ENCODE measurements around the gene CFAP299.

CFAP299 gene

DNA sequence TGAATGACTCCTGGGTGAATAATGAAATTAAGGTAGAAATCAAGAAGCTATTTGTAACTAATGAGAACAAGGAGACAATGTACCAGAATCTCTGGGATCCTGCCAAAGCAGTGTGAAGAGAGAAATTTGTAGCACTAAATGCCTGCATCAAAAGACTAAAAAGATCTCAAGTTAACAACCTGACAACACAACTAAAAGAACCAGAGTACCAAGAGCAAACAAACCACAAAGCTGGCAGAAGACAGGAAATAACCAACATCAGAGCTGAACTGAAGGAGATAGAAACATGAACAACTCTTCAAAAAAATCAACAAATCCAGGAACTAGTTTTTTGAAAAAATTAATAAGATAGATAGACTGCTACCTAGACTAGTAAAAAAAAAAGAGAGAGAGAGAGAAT lies 8.4 kb downstream of the CFAP299 start:
- TF ChIP-seq POU2F2 (IDR thresholded peaks at IDR 0.05; ENCODE audit: low read depth, low read length) (no peak), TAF1 (IDR thresholded peaks at IDR 0.05; ENCODE audit: low read depth, low read length) (no peak), POLR2A (IDR thresholded peaks at IDR 0.05; ENCODE audit: low read depth, low read length) (no peak), SPI1 (IDR thresholded peaks at IDR 0.05; ENCODE audit: low read depth, low read length) (no peak), PAX5 (IDR thresholded peaks at IDR 0.05; ENCODE audit: insufficient read depth, low read length, severe bottlenecking) (no peak), POLR2AphosphoS5 (IDR thresholded peaks at IDR 0.05; ENCODE audit: low read depth, low read length) (no peak)
- FAIRE-seq (no peak), DNase-seq (ENCODE audit: insufficient read length, low spot score) (no peak)

DNA sequence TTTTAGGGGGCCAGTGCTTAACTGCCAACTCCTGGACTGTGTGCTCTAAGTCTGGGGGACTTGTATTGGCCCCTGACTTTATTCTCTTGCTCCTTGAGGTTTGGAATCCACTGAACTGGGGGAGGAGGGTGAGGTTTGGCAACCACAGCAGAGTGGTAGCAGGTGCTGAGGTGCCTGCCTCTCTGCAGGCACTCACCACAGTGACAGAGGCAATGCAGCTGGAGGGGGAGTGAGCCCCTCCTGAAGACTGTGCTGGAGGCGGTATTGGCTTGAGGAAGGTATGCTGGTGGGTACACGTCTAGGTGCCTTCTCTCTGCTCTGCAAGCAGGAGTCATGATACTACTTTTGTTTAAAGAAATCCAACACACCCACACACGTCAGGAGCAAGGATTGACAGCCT lies 24.6 kb downstream of the CFAP299 start:
- FAIRE-seq (no peak), DNase-seq (ENCODE audit: insufficient read length, low spot score) (no peak)
- no peak for TF ChIP-seq PAX5 (IDR thresholded peaks at IDR 0.05; ENCODE audit: insufficient read depth, low read length, severe bottlenecking)
- no peak for TF ChIP-seq POLR2AphosphoS5 (IDR thresholded peaks at IDR 0.05; ENCODE audit: low read depth, low read length)
- TF ChIP-seq TAF1 (IDR thresholded peaks at IDR 0.05; ENCODE audit: low read depth, low read length): no peak
- TF ChIP-seq SPI1 (IDR thresholded peaks at IDR 0.05; ENCODE audit: low read depth, low read length): no peak
- no peak for TF ChIP-seq POU2F2 (IDR thresholded peaks at IDR 0.05; ENCODE audit: low read depth, low read length)
- no peak for TF ChIP-seq POLR2A (IDR thresholded peaks at IDR 0.05; ENCODE audit: low read depth, low read length)

DNA sequence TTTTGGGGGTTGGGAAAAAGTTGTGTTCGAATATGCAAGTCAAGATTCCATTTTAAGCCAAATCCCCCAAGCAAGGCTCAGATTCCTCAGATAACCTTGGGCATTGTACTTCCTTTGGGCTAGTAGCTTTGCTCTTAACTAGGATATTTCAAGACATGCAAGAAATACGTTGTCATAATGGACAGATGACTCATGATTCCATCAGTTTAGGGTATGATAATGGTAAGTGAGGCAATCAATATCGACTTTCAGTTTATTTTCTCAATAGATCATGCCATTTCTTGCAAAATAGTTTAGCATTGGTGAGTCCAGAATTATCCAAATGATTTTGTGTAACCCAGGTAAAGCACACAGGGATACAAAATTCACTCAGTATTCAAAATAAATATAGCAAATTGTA lies 25.4 kb downstream of the CFAP299 start:
- TF ChIP-seq POLR2AphosphoS5 (IDR thresholded peaks at IDR 0.05; ENCODE audit: low read depth, low read length) (no peak), TAF1 (IDR thresholded peaks at IDR 0.05; ENCODE audit: low read depth, low read length) (no peak), POU2F2 (IDR thresholded peaks at IDR 0.05; ENCODE audit: low read depth, low read length) (no peak), POLR2A (IDR thresholded peaks at IDR 0.05; ENCODE audit: low read depth, low read length) (no peak), SPI1 (IDR thresholded peaks at IDR 0.05; ENCODE audit: low read depth, low read length) (no peak), PAX5 (IDR thresholded peaks at IDR 0.05; ENCODE audit: insufficient read depth, low read length, severe bottlenecking) (no peak)
- DNase-seq (ENCODE audit: insufficient read length, low spot score) (no peak), FAIRE-seq (no peak)

DNA sequence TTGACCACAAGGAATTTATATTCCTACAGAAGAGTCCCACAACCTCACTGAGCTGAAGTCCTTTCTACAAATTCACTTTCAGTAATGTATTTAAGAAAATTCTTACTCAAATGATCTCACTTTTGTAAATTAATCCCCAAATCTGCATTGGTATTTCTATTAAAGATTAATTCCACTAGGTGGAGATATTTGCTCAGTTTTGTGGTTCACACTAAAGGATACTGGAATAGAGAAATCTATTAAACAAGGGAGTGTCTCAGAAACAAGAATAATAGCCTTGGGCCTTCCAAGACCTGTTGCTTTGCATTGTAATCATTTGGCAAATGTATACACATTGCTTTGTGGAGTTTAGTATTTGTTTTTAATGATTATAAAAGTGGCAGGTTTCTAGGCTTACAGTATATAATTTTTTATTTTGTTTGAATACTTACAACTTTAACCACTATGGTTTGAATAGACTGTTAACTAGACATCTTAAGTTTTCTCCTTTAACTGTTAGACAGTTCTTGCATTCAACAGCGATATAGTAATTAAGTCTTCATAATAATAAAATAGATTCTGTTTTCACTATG lies 25.9 kb downstream of the CFAP299 start:
- no peak for DNase-seq (ENCODE audit: insufficient read length, low spot score)
- no peak for FAIRE-seq
- TF ChIP-seq POLR2A (IDR thresholded peaks at IDR 0.05; ENCODE audit: low read depth, low read length): no peak
- no peak for TF ChIP-seq PAX5 (IDR thresholded peaks at IDR 0.05; ENCODE audit: insufficient read depth, low read length, severe bottlenecking)
- TF ChIP-seq TAF1 (IDR thresholded peaks at IDR 0.05; ENCODE audit: low read depth, low read length): no peak
- no peak for TF ChIP-seq POLR2AphosphoS5 (IDR thresholded peaks at IDR 0.05; ENCODE audit: low read depth, low read length)
- no peak for TF ChIP-seq POU2F2 (IDR thresholded peaks at IDR 0.05; ENCODE audit: low read depth, low read length)
- TF ChIP-seq SPI1 (IDR thresholded peaks at IDR 0.05; ENCODE audit: low read depth, low read length): no peak

DNA sequence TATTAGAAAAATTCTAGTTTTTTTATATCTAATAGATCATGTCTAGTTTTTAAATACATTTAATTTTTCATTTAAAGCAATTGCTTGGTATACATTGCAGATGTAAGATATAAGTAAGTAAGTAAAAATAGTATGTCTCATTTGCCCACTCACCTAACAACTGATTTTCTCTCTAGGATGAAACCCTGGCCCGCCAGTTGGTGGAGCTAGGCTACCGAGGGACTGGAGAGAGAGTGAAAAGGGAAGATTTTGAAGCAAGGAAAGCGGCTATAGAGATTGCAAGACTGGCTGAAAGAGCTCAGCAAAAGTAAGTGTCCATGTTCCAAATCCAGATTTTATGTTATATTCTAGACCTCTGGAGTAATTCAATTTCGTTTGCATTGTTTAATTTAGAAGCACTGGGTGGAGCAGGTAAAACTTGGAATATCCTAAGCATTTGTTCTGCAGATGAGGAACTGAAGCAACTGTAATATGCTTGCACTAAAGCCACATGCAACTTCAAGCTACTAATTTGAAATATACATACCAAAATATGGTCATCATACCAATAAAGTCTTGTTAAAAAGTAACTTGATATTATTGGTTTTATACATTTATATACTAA lies 27.1 kb downstream of the CFAP299 start:
- FAIRE-seq: peak; percentile 45
- peak; percentile 30 for DNase-seq (ENCODE audit: insufficient read length, low spot score)

DNA sequence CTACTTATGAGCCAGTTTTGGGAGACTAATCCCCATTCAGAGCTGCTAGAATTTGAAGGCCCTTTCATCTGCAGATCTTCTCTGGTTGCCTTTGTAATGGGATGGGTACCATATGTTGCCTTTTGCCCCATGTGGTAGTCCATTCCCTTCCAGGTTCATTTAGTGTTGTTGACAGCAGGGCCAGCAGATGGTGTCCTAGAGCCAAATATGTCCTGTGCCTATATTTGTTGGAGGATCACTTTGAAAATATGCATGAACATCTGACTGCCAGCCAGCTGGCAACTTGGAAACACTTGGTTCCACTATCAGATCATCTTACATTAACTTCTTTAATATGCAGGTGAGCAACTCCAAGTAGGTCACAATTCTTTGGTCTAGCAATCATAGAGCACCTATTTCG lies 30.4 kb downstream of the CFAP299 start:
- peak; percentile 94 for FAIRE-seq
- DNase-seq (ENCODE audit: insufficient read length, low spot score): no peak
- no peak for TF ChIP-seq TAF1 (IDR thresholded peaks at IDR 0.05; ENCODE audit: low read depth, low read length)
- TF ChIP-seq SPI1 (IDR thresholded peaks at IDR 0.05; ENCODE audit: low read depth, low read length): no peak
- no peak for TF ChIP-seq POLR2A (IDR thresholded peaks at IDR 0.05; ENCODE audit: low read depth, low read length)
- no peak for TF ChIP-seq PAX5 (IDR thresholded peaks at IDR 0.05; ENCODE audit: insufficient read depth, low read length, severe bottlenecking)
- TF ChIP-seq POU2F2 (IDR thresholded peaks at IDR 0.05; ENCODE audit: low read depth, low read length): no peak
- no peak for TF ChIP-seq POLR2AphosphoS5 (IDR thresholded peaks at IDR 0.05; ENCODE audit: low read depth, low read length)

More for the DNA sequence above, 27.1 kb downstream of the CFAP299 start:
- TF ChIP-seq SPI1 (IDR thresholded peaks at IDR 0.05; ENCODE audit: low read depth, low read length): 0 out of 2 replicates have a peak, but pooled peaks have one; percentile 23
- TF ChIP-seq POLR2AphosphoS5 (IDR thresholded peaks at IDR 0.05; ENCODE audit: low read depth, low read length): no peak

DNA sequence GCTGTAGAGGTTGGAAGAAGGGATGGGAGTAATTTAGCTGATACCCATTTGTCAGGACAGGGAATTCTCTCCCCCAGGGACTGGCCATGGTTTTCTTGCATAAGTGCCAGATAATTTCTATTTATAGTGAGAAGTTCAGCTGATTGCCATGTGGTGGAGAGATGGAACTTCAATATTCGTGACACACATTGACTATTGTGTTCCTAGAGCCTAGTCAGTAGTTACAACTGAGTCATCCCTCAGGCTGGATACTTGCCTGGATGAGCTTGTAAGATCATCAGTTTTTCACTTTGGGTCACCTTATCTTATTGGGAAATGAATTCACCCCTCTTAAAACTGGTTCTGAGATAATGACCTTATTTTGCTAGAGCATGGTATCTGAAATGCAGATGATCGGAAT lies 32.2 kb downstream of the CFAP299 start:
- FAIRE-seq (no peak), DNase-seq (ENCODE audit: insufficient read length, low spot score) (no peak)
- TF ChIP-seq TAF1 (IDR thresholded peaks at IDR 0.05; ENCODE audit: low read depth, low read length): no peak

DNA sequence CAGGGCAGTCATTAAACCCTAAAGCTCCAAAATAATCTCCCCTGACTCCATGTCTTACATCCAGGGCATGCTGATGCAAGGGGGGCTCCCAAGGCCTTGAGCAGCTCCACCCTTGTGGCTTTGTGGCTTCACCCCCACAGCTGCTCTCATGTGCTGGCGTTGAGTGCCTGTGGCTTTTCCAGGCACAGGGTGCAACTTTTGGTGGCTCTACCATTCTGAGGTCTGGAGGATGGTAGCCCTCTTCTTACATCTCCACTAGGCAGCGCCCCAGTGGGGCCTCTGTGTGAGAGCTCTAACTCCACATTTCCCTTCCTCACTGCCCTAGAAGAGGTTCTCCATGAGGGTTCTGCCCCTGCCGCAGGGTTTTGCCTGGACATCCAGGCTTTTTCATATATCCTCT lies 35.1 kb downstream of the CFAP299 start:
- FAIRE-seq: no peak
- no peak for TF ChIP-seq POLR2AphosphoS5 (IDR thresholded peaks at IDR 0.05; ENCODE audit: low read depth, low read length)
- TF ChIP-seq TAF1 (IDR thresholded peaks at IDR 0.05; ENCODE audit: low read depth, low read length): no peak
- no peak for DNase-seq (ENCODE audit: insufficient read length, low spot score)

DNA sequence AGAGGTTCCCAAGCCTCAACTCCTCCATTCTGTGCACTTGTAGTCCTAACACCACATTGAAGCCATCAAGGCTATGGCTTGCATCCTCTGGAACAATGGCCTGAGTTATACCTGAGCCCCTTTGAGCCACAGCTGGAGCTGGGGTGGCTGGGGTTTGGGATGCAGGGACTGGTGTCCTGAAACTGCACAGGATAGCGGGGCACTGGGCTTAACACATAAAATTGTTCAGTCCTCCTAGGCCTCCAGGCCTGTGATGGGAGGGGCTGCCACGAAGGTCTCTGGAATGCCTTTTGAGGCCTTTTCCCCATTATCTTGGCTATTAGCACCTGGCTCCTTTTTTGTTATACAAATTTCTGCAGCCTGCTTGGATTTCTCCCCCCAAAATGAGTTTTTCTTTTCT lies 35.5 kb downstream of the CFAP299 start:
- DNase-seq (ENCODE audit: insufficient read length, low spot score) (no peak), FAIRE-seq (no peak)
- no peak for TF ChIP-seq PAX5 (IDR thresholded peaks at IDR 0.05; ENCODE audit: insufficient read depth, low read length, severe bottlenecking)
- TF ChIP-seq SPI1 (IDR thresholded peaks at IDR 0.05; ENCODE audit: low read depth, low read length): no peak
- no peak for TF ChIP-seq TAF1 (IDR thresholded peaks at IDR 0.05; ENCODE audit: low read depth, low read length)
- no peak for TF ChIP-seq POU2F2 (IDR thresholded peaks at IDR 0.05; ENCODE audit: low read depth, low read length)
- TF ChIP-seq POLR2A (IDR thresholded peaks at IDR 0.05; ENCODE audit: low read depth, low read length): no peak
- no peak for TF ChIP-seq POLR2AphosphoS5 (IDR thresholded peaks at IDR 0.05; ENCODE audit: low read depth, low read length)

DNA sequence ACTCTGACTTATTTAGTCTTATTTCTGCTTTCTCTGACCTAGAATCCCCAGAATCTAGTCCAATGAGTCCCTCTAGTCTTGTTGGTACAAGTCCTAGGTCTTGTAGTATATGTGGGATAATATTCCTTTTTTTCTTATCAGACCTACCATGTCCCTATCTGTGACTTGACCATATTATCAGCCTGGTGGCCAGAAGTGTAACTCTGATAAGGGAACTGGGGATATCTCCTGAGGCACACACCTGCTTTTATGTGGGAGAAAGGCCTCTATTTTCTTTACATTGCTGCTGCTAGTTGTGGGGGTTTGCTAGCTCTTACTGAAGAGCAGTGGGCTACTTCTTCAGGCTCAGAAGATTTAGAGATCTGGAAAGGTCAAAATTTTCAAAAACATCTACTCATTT lies 38.6 kb downstream of the CFAP299 start:
- TF ChIP-seq POLR2A (IDR thresholded peaks at IDR 0.05; ENCODE audit: low read depth, low read length) (no peak), TAF1 (IDR thresholded peaks at IDR 0.05; ENCODE audit: low read depth, low read length) (no peak), POU2F2 (IDR thresholded peaks at IDR 0.05; ENCODE audit: low read depth, low read length) (no peak), PAX5 (IDR thresholded peaks at IDR 0.05; ENCODE audit: insufficient read depth, low read length, severe bottlenecking) (no peak), SPI1 (IDR thresholded peaks at IDR 0.05; ENCODE audit: low read depth, low read length) (no peak), POLR2AphosphoS5 (IDR thresholded peaks at IDR 0.05; ENCODE audit: low read depth, low read length) (no peak)
- no peak for FAIRE-seq
- DNase-seq (ENCODE audit: insufficient read length, low spot score): no peak

Measured in GM12891 (cell line).